ENCODE results near the gene HS6ST1. TPM values are rescaled to one million over a fixed set of nuclear protein-coding genes. Genes with fewer than 3 reads are reported as not detected.

The HS6ST1 gene
- polyA plus RNA-seq, 1 experiment = 12.9 TPM

DNA sequence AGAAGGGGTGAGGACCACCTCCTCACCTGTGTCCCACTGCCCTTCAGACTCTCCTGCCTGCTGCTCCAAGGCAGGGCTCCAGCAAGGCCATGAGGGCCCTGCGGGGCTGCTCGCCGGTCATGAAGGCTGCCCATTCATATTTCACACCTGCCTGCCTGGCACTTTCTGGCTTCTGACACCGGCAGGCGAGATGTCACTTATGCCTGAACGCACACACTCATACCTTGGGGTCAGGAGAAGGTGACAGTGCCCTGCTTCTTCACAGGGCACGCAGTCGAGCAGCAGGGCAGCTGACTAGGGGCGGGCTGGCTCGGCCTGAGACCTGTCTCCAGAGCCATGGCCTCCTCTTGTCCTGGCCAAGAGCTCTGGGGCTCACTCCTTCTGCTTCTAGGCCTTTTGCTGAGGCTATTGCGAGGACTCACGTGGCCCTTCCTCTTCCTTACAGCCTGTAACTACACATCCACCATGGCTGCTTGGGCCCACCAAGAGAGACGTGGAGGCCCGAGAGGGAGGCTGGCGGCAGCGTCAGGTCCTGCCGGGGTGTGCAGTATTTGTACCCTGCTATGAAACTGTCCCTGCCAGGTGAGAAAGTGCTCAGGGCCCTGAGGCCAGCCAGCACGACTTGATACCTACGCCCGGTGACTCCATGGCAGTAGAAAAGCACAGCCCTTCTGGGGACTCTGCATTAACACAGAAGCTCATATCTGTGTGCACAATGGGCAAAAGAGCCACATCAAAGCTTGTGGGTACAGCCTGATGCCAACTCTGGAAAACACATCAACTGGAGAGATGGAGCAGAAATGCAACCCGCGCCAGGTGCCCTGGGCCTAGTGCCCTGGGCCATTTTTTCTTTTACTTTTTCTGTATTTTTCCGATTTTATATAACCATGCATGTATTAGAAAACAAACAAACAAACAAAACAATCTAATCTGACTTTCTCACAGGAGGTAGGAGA is 30.6 kb downstream of the HS6ST1 start:
- no peak for DNase-seq (ENCODE audit: low read depth)
- CTCF ChIA-PET = no interaction called here
- H3K36me3 ChIP-seq (ENCODE audit: control insufficient read depth, insufficient read depth, low read length) = peaks cover 10% of the 10 kb centered on the region

DNA sequence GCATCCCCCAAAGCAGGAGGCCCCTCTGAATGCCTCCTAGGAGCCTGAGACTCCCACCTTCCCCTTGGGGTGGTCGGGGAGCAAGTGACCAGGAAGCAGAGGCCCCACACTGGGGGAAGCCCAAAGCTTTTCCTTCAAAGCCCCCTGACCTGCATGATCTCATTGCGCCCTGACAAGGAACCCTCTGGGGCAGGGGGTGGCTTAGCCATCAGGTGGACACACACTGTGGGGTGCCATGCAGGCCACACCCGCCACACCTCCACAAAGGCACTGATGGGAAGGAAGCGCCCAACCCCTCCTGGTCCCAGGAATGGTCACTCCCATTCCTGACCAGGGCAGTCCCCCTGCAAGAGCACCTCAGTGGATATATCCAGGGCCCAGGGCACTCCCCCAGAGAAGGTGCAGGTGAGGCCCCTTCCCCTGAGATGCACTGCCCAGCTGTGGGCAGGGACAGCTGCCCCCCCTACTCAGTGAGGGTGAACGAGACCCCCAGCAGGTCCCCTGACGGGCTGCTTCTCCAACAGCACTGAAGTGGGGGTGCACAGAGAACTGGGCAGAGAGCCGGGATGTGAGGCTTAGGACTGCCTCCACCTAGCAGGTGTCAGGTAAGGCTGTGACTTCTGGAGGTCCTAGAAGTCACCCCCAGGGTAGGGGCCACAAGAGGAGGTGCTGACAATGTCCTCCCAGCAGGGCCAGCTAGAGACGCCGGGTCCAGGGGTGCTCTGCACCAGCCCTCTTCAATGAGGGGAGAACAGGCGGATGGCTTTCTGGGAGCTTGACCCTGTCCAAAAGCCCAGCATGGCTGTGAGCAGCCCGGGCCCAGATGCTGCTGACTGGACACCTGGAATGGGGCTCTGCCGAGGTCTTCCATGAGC is 31.5 kb downstream of the HS6ST1 start:
- TF ChIP-seq CTCF (IDR thresholded peaks at IDR 0.05; ENCODE audit: insufficient read depth, low read depth, low read length) = no peak
- CTCF ChIA-PET = no interaction called here
- no peak for DNase-seq (ENCODE audit: low read depth)
- peaks cover 10% of the 10 kb centered on the region for H3K36me3 ChIP-seq (ENCODE audit: control insufficient read depth, insufficient read depth, low read length)
- POLR2A ChIA-PET = no interaction called here
- H3K27me3 ChIP-seq (ENCODE audit: control insufficient read depth, insufficient read depth, low read length) = no peaks in the 10 kb centered on the region
- H3K4me3 ChIP-seq (ENCODE audit: low read depth, low read length) = no peak overlapping the region

More for the DNA sequence above, 30.6 kb downstream of the HS6ST1 start:
- TF ChIP-seq CTCF (IDR thresholded peaks at IDR 0.05; ENCODE audit: insufficient read depth, low read depth, low read length) = no peak
- POLR2A ChIA-PET = no interaction called here
- Histone ChIP-seq H3K4me3 (ENCODE audit: low read depth, low read length) (no peak overlapping the region), H3K27me3 (ENCODE audit: control insufficient read depth, insufficient read depth, low read length) (no peaks in the 10 kb centered on the region)

DNA sequence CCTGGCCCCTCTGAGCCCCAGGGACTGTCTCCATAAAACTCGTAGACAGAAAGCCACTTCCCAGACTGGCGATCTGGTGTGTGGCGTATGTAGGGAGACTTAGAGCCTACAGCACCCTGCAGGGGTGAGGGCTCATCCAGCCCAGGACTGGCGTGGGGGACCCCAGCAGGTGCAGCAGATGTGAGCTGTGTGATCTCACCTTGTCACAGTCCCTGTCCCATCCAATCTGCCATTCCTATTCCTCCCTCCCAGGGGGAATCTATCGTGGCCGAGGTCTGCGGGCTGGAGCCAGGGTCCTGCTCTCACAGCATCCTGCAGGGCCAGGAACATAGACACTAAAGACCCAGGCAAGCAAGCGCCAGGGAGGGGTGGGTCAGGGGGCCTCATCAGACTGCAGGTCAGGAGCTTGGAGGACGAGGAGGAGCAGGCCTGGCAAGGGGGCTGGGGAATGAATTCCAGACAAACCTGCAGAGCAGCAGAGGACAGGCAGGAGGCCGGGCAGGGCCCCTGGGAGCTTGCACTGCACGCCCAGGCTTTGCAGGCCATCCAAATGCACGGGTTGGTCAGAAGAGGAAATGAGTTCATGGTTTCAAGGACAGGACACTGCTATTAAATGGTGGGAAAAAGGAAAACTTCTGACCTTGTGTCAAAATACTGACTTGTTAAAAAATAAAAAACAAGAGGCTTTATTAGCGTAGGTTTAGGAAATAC is 32.5 kb downstream of the HS6ST1 start:
- ChIA-PET CTCF (no interaction called here), POLR2A (no interaction called here)
- Histone ChIP-seq H3K4me3 (ENCODE audit: low read depth, low read length) (no peak overlapping the region), H3K36me3 (ENCODE audit: control insufficient read depth, insufficient read depth, low read length) (peaks cover 10% of the 10 kb centered on the region), H3K27me3 (ENCODE audit: control insufficient read depth, insufficient read depth, low read length) (no peaks in the 10 kb centered on the region)
- TF ChIP-seq CTCF (IDR thresholded peaks at IDR 0.05; ENCODE audit: insufficient read depth, low read depth, low read length) = no peak
- no peak for DNase-seq (ENCODE audit: low read depth)

DNA sequence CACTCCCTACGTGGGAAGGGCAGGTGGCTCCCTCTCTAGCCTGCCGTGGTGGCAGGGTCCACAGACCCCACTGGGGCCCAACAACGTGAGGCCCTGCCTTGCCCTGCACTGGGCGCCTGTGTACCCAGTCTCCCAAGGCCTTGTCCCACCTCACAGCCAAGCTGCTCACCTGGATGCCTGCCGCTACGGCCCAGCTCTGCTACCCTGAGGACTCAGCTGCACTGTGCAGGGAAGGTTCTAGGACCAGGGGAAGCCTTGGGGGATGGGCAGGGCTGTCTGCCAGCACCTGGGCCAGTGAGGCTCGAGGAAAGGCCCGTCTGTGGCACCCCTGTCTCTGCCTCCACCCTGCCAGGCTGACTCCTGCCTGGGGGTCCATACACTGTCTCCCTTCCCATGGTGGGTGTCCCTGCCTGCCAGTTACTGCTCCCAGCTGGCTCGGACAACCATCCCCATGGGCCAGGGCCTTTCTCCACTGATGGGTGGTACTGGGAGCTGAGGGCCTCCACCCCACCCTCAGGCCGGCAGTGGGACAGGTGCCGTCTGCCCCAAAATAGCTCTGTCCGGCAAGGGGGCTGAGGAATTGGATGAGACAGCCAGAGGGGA is 33.2 kb downstream of the HS6ST1 start:
- ChIA-PET POLR2A (no interaction called here), CTCF (no interaction called here)
- no peak for DNase-seq (ENCODE audit: low read depth)
- H3K4me3 ChIP-seq (ENCODE audit: low read depth, low read length) = no peak overlapping the region
- no peaks in the 10 kb centered on the region for H3K27me3 ChIP-seq (ENCODE audit: control insufficient read depth, insufficient read depth, low read length)
- no peak for TF ChIP-seq CTCF (IDR thresholded peaks at IDR 0.05; ENCODE audit: insufficient read depth, low read depth, low read length)
- peaks cover 10% of the 10 kb centered on the region for H3K36me3 ChIP-seq (ENCODE audit: control insufficient read depth, insufficient read depth, low read length)

Data from BJ (cell line).